Fibroblast of peridontal ligament (primary cell): ENCODE results near the gene FAM53C.
"Not testable (repeated sequence)": the region's sequence is repeated elsewhere in the genome, so short reads cannot be mapped to it uniquely, and the experiment has no call there.

ENCODE experiments used
- DNase-seq: peaks from one replicate; pipeline ENCODE4 v3.0.0-alpha.2; 2010; ENCODE audit errors: extremely low read depth

Gene FAM53C

DNA sequence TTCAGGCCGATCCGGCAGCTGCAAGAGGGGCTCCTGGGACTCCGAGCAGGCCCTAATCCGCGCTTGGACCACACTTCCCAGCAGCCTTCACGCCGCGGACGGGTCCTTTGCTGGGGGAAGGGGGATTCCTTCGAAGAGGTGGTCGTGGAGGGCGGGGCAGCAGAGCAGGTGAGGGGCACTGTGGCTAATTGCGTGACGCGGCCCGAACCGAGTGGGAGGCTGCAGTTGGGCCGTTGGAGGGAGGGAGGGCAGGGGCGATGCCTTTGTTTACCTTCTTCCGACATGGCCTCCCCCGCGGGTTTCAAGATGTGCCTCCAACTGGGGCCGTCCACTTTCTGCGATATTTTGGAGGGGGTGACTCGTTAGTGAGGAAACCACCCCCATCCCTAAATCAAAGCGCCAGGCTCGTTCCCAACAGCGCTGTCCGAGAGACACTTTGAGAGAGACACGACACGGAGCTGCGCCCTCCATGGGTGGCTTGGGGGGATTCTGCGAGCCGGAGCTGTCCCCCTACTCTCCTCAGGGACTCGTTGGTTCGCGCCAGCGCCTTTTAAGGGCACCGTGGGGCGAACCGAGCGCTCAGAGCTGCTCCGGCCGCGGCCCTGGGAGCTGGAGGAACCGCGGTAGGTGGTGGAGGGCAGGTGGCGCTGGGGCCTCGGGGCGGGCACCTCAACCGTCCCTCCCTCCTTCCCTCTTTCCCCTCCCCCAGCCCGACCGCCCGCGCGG is at the start of gene FAM53C:
Gene FAM53C (plus strand): TSS at position 582 of the 726 bp plus-strand sequence. CDS start 3,070 bp downstream, outside the sequence.
- DNase-seq, result peak; percentile 94

- DNase-seq, result no peak
These were observed 48.8 kb upstream of the FAM53C start for GRCh38 chr5:138289296-138289695.

GRCh38 chr5:138303372-138303771 is 34.7 kb upstream of the FAM53C start:
- DNase-seq, result peak; percentile 13

GRCh38 chr5:138305797-138306196 is 32.3 kb upstream of the FAM53C start:
- no peak for DNase-seq

- DNase-seq, result no peak
These were observed 22.3 kb upstream of the FAM53C start for GRCh38 chr5:138315751-138316278.

GRCh38 chr5:138316355-138316754 is 21.7 kb upstream of the FAM53C start:
- DNase-seq, result no peak

DNA sequence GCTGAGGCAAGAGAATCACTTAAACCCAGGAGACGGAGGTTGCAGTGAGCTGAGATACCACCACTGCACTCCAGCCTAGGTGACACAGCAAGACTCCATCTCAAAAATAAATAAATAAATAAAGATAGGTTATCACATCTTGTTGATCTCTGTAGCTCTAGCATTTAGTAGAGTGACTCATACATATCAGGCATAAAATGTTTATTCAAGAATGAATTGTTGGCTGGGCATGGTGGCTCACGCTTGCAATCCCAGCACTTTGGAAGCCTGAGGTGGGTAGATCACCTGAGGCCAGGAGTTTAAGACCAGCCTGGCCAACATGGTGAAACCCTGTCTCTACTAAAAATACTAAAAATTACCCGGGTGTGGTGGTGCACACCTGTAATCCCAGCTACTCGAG is 19.9 kb upstream of the FAM53C start:
- DNase-seq, result not testable (repeated sequence)

DNA sequence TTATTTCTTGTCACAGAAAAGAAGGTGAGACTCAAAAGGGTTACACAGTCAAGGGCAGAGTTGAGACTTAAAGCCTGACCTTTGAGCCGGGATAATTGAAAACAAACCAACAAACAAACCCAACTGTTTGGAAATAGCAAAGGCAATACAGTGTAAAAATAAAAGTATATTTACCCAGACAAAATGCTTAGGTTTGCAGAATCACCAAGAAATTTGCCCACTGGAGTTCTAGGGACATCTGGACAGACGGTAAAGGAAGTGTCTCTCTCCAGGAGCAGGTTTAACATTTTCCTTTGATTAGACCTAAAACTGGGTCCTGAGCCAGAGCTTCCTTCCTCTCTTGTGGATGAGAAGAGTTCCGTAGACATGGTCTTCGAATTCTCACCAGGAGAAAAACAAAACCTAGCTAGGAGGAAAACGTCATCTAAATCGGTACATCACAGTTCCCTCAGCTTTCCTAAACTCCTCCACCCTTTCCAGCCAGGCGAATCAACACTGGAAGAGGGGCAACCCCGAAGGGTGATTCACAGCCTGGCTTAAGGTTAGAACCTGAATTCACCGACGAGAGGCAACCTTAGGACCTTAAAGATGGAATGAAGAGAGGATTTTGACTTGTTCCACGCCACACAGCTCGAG is 7.1 kb upstream of the FAM53C start:
- DNase-seq, result no peak

GRCh38 chr5:138331449-138332368 is 6.4 kb upstream of the FAM53C start, which contains the start of gene CDC25C:
TSS of gene CDC25C (minus strand) at chr5:138331804. CDS start at chr5:138331180, 624 bp downstream.
- peak; percentile 98 for DNase-seq

GRCh38 chr5:138334867-138335447 is 3.1 kb upstream of the FAM53C start:
- no peak for DNase-seq

GRCh38 chr5:138336952-138337684 is 948 bp upstream of the FAM53C start:
- DNase-seq, result peak; percentile 89

DNA sequence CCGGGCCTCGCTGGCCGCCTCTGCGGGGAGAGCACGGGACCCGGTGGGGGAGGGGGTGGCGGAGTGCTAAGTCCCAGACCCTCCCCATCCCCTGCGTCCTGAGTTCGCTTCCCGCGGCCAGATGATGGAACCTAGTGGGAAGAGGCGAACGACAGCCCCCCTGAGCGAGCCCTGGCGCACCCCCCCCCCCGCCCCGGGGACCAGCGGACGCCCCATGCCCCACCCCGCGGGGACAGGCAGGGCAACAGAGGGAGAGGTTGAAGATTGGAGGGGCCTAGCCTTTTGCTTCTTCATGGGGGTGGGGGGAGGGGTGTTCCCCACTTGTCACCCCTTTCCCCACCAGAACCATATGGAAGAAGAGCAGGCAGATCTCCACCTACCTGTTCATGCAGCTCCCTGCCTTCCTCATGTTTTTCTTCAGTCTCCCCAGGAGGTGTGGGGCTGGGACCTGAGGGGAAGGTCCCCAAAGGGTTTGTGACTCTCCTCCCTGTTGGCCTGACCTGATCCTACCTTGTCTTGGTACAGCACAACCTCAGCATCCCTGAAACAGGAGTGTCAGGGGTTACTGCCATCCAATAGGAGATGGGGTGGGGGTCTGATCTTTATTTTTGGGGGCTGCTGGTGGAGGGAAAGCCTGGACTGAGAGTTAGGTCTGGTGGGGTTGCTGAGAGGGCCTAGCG is 485 bp downstream of the FAM53C start:
- DNase-seq, result no peak

GRCh38 chr5:138339091-138339456 is 1.0 kb downstream of the FAM53C start:
- DNase-seq, result peak; percentile 41

- DNase-seq, result no peak
These were observed 1.4 kb downstream of the FAM53C start for GRCh38 chr5:138339464-138339863.

DNA sequence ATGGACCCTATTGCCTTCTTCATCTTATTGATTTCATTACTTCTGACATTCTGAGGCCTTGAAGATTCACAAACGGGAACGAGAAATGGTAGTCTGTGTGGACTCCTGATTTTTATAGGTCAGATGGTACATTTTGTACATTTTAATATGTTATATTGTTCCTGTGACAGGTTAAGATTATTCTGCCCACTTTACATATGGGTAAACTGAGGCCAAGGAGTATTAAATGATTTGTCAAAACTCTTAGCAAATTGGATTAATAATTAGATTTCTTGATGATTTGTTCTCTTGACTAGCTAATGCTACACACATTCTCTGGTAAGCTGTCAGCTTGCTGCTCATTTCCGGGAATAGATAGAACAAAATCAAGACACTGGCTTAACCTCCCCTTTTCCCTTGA is 1.9 kb downstream of the FAM53C start:
- no peak for DNase-seq

DNA sequence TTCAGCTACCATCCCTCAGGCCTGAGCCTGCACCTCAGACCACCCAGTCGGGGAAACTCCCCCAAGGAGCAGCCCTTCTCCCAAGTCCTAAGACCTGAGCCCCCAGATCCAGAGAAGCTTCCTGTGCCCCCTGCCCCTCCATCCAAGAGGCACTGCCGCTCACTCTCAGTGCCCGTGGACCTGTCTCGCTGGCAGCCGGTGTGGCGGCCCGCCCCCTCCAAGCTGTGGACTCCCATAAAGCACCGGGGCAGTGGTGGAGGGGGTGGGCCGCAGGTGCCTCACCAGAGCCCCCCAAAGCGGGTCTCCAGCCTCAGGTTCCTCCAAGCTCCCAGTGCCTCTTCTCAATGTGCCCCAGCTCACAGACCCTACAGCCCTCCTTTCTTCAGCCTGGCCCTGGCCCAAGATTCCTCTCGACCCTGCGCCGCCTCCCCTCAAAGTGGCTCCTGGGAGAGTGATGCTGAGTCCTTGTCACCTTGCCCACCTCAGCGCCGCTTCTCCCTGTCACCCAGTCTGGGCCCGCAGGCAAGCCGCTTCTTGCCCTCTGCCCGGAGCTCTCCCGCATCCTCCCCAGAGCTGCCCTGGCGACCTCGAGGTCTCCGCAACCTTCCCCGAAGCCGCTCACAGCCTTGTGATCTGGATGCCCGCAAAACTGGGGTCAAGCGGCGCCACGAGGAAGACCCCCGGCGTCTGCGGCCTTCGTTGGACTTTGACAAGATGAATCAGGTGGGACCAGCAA is 7.0 kb downstream of the FAM53C start:
- DNase-seq, result no peak

DNA sequence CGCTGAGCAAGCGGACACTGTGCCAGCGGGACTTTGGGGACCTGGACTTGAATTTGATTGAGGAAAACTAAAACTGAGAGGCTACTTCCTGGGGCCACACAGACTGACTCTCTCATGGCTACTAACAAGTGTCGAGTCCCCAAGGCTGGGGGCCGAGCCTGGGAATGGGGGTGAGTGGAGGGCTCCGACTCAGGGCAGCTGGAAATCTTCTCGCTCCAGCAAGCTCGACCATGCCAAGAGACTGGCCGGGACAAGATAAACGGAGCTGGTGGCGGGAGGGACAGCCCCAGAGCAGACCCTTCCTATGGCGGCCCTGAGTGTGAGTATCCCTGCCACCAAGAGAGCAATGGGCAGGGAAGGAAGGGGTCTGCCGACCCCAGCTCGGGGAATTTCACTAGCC is 8.8 kb downstream of the FAM53C start:
- DNase-seq, result no peak

GRCh38 chr5:138349852-138350562 is 11.9 kb downstream of the FAM53C start:
- DNase-seq, result peak; percentile 36

DNA sequence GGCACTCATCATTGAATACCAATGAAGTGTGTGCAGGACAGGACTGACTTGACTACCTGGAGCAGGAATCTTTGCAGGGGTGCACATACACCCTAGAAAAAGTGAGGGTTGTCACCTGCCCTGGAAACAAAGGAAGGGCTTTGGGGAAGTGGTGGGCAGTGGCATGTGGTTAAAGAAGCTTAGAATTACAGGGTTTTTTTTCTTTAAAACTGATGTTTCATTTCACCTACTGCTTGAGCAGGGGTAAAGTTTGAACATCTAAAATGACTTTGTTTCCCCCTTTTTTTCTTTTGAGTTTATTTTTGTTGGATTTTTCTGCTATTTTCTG is 12.5 kb downstream of the FAM53C start:
- no peak for DNase-seq
